K562 (cell line): ENCODE measurements around the gene MKLN1. TPM values are rescaled to one million over a fixed set of nuclear protein-coding genes. Genes with fewer than 3 reads are reported as not detected.

Source experiments
- ASH1L ChIP-seq: fragments of 450-650 bp; IDR thresholded peaks from 2 replicates; pipeline ENCODE4 v1.6.1; 2018; ENCODE audit warnings: borderline replicate concordance, mild to moderate bottlenecking, low read depth; ENCODE audit not compliant: partially characterized antibody
- BRF2 ChIP-seq: IDR thresholded peaks from 3 replicates; pipeline ENCODE4 v1.6.1; 2011; ENCODE audit warnings: borderline replicate concordance, mild to moderate bottlenecking; ENCODE audit not compliant: insufficient read length, insufficient read depth
- CREB3 ChIP-seq: fragments of 450-650 bp; conservative IDR thresholded peaks from 2 replicates; pipeline ENCODE4 v1.6.1; 2016; ENCODE audit warnings: missing genetic modification characterization, low read depth, mild to moderate bottlenecking, missing compliant biosample characterization, moderate library complexity
- E4F1 ChIP-seq: fragments of 250-450 bp; sonication (Bioruptor Pico); IDR thresholded peaks from 2 replicates; pipeline ENCODE4 v1.5.0; 2021; ENCODE audit warnings: mild to moderate bottlenecking, borderline replicate concordance
- EWSR1 ChIP-seq: fragments of 450-650 bp; IDR thresholded peaks from 2 replicates; pipeline ENCODE4 v1.6.1; 2018; ENCODE audit warnings: borderline replicate concordance, mild to moderate bottlenecking, low read depth, moderate library complexity; ENCODE audit not compliant: partially characterized antibody
- ILK ChIP-seq: fragments of 450-650 bp; IDR thresholded peaks from 2 replicates; pipeline ENCODE4 v1.6.1; 2016; ENCODE audit warnings: missing genetic modification characterization, low read depth, mild to moderate bottlenecking, missing compliant biosample characterization, moderate library complexity, borderline replicate concordance
- NFATC3 ChIP-seq: fragments of 450-650 bp; IDR thresholded peaks from 2 replicates; pipeline ENCODE4 v1.6.1; 2017; ENCODE audit warnings: mild to moderate bottlenecking
- NFYB ChIP-seq: IDR thresholded peaks from 2 replicates; pipeline ENCODE4 v1.6.1; 2011; ENCODE audit warnings: mild to moderate bottlenecking, moderate library complexity; ENCODE audit not compliant: insufficient read length; ENCODE audit errors: extremely low read depth
- NR0B1 ChIP-seq: fragments of 450-650 bp; IDR thresholded peaks from one replicate; pipeline ENCODE4 v1.6.1; 2018; ENCODE audit warnings: mild to moderate bottlenecking, moderate library complexity; ENCODE audit not compliant: partially characterized antibody
- RBFOX2 ChIP-seq: fragments of 200-400 bp; formaldehyde crosslinking; IDR thresholded peaks from 2 replicates; pipeline ENCODE4 v1.6.1; 2017; ENCODE audit warnings: low read depth, mild to moderate bottlenecking, low read length, moderate library complexity
- RNF219 ChIP-seq: fragments of 250-450 bp; sonication (Bioruptor Pico); IDR thresholded peaks from 2 replicates; pipeline ENCODE4 v1.5.0; 2022; ENCODE audit warnings: mild to moderate bottlenecking
- TEAD1 ChIP-seq, 2 experiments: fragments of 450-650 bp in 1 of 2; sonication (generic) in 1 of 2; formaldehyde crosslinking; IDR thresholded peaks; 2 replicates each; pipeline versions ENCODE4 v1.4.0 to v1.8.0; 2020 to 2022; ENCODE audit warnings: mild to moderate bottlenecking in 2 of 2, missing genetic modification reagents in 1 of 2
- THAP12 ChIP-seq: fragments of 250-450 bp; sonication (Bioruptor Pico); IDR thresholded peaks from 2 replicates; pipeline ENCODE4 v1.9.0; 2021; ENCODE audit warnings: mild to moderate bottlenecking, inconsistent platforms
- ZNF133 ChIP-seq: fragments of 250-450 bp; sonication (Bioruptor Pico); IDR thresholded peaks from 2 replicates; pipeline ENCODE4 v1.4.0; 2020; ENCODE audit warnings: mild to moderate bottlenecking
- ZNF263 ChIP-seq: sonication (generic); formaldehyde crosslinking; IDR thresholded peaks from 2 replicates; pipeline ENCODE4 v1.8.0; 2022; ENCODE audit warnings: mild to moderate bottlenecking, missing genetic modification reagents, borderline replicate concordance
- polyA plus RNA-seq, 8 experiments: library from polyadenylated mRNA; depleted of rRNA in 4 of 8; stranded (reverse) in 5 of 8; unstranded in 3 of 8; fragments of >200 nt; fragmentation: Nextera tagmentation in 2 of 8; fragmentation: Illumina TruSeq in 1 of 8; extraction: Ambion mirVana in 2 of 8; extraction: Trizol in 1 of 8; gene quantifications; 2 replicates each; pipeline versions ENCODE4 v1.2.1 to v1.2.3, GENCODE V29; 2011 to 2014; ENCODE audit warnings: inconsistent platforms in 1 of 8, missing spikeins in 1 of 8
- total RNA-seq, 7 experiments: library from RNA; depleted of rRNA in 6 of 7; stranded (reverse); fragments of >200 nt in 6 of 7; fragmentation: Illumina TruSeq in 2 of 7; extraction: Trizol in 2 of 7; gene quantifications; 2 replicates each; pipeline versions ENCODE4 v1.2.1 to v1.2.3, GENCODE V29; 2011 to 2021; ENCODE audit warnings: low replicate concordance in 1 of 7

MKLN1 gene
- total and polyA plus RNA-seq, 9 of the 15 experiments (the other 6 are each of a cell fraction or from before 2014, with no cell fraction given), result 18.6 to 80.4 (median 56.0) TPM

- TF ChIP-seq CREB3 (tag), result no peak
- TF ChIP-seq ZNF133, result no peak
- TF ChIP-seq ASH1L, result no peak
- TF ChIP-seq NFATC3, result no peak
- no peak for TF ChIP-seq NFYB
- TF ChIP-seq E4F1 (CRISPR knock-in tag), result no peak
- TF ChIP-seq ILK (tag), result no peak
- TF ChIP-seq NR0B1, result no peak
- peak; percentile 100 for TF ChIP-seq RBFOX2
- TF ChIP-seq EWSR1, result no peak
- peak; percentile 94 for TF ChIP-seq THAP12
- TF ChIP-seq BRF2, result no peak
- TF ChIP-seq TEAD1 (CRISPR knock-in tag; IDR thresholded peaks at IDR 0.05), result peak in 1 of 2 experiments; percentile 91; a peak in 3 of 4 replicates
- TF ChIP-seq RNF219 (CRISPR knock-in tag), result no peak
- peak; percentile 74; the same call in 1 of the 2 replicates for TF ChIP-seq ZNF263
Measured at GRCh38 chr7:131327626-131328376, at the start of gene MKLN1 (continued).
